Colon (tissue), 2 donors: ENCODE measurements around the gene FAM3D.
"Not testable (repeated sequence)": the region's sequence is repeated elsewhere in the genome, so short reads cannot be mapped to it uniquely, and the experiment has no call there.

Experiments used
- FAIRE-seq: peaks from 2 replicates; lab custom pipeline; 2012; peaks lifted over from hg19 to GRCh38; lab: Jason Lieb, UNC
- donor health status: control.
- donor health status: control.

Gene FAM3D

GRCh38 chr3:58683466-58683865 lies 16.9 kb upstream of the FAM3D start:
- FAIRE-seq, result no peak

- no peak for FAIRE-seq
Measured at GRCh38 chr3:58683001-58683458, 16.5 kb upstream of the FAM3D start.

DNA sequence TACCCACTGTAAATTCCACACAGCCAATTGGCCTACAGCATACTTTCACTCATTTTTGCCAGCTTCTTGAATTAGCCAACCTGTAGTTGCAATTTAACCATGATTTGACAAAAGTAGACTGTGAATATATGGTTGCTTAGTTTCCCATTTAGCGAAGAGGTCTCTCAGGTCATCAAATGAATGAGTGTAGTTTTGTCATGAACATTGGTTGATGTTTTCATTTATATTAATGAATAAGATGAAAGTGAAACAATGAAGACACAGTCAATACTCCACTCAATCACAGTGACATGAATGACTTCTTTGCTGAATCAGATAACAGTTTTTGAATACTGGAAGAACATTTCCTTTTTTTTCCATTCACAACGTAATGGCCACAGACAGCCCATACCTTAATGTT lies 15.3 kb upstream of the FAM3D start:
- FAIRE-seq, result no peak

DNA sequence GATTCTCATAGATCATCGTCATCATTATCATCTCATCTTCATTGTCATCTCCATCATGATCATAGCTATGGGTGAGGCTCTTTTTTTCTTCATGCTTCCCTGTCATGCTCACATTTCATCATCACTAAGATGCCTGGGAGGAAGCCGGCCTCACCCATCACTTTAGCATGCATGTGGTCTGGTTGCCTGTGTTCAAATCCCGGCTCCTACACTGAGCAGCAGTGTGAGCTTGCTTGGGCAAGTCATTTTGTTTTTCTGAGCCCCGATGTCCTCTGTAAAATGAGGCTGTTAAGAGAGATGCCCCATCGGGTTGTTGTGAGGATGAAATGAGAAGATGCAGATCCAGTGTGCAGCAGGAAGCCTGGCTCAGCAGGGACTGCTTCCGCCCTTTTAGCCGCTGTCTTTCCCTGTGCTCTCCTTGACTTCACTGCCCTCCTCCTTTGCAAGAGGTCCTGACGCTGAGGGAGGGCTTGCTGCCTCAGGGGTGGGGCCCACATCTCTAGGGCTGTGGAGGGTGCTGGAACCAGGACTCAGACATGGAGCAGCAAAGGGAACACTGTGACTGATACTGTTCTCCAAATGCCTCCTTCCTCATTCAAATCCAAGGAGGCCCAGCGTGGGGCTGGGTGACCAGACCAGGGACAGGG lies 14.4 kb upstream of the FAM3D start:
- FAIRE-seq, result no peak

DNA sequence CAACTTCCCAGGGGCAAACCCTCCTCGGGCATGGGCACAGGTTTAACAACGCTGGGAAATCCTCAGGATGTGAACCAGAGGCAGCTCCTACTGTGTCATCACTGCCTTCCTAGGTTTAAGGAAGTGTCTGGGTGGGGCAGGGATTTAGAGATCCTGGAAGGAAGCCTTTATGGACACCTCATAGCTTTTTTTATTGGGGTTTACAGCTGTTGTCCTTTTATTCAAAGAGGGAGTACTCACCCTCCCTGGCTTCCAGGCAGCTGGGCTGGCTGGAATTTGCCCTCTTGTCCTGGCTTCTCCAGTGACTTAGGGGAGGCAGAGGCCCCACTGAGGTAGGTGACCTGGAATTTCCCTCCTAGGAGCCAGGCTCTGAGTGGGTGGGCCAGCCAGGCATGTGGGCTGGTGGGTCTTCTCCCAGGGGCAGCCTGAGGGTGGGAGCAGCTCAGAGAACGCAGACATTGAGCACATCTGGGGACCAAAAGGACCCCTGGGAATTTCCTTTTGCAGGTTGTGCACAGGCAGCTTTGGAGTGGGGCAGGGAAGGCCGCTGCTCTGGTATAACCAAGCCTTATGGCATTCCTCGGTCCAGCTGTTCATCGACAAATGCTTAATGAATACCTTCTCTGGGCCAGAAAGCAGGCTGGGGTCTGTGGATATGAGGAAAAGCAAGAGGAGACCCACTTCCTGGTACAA lies 13.5 kb upstream of the FAM3D start:
- FAIRE-seq, result no peak

- no peak for FAIRE-seq
Measured at GRCh38 chr3:58679446-58679845, 12.9 kb upstream of the FAM3D start.

DNA sequence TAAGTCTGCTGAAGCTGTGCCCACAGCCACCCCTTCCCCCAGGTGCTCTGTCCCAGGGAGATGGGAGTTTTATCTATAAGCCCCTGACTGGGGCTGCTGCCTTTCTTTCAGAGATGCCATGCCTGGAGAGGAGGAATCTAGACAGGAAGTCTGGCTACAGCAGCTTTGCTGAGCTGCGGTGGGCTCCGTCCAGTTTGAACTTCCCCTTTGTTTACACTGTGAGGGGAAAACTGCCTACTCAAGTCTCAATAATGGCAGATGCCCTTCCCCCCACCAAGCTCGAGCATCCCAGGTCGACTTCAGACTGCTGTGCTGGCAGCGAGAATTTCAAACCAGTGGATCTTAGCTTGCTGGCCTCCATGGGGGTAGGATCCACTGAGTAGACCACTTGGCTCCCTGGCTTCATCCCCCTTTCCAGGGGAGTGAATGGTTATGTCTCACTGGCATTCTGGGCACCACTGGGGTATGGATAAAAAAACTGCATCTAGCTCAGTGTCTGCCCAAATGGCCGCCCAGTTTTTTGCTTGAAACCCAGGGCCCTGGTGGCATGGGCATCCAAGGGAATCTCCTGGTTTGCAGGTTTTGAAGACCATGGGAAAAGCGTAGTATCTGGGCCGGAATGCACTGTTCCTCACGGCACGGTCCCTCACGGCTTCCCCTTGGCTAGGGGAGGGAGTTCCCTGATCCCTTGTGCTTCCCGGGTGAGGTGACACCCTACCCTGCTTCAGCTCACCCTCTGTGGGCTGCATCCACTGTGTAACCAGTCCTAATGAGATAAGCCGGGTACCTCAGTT lies 11.8 kb upstream of the FAM3D start:
- FAIRE-seq, result not testable (repeated sequence)

- no peak for FAIRE-seq
Measured at GRCh38 chr3:58672880-58673279, 6.3 kb upstream of the FAM3D start.

DNA sequence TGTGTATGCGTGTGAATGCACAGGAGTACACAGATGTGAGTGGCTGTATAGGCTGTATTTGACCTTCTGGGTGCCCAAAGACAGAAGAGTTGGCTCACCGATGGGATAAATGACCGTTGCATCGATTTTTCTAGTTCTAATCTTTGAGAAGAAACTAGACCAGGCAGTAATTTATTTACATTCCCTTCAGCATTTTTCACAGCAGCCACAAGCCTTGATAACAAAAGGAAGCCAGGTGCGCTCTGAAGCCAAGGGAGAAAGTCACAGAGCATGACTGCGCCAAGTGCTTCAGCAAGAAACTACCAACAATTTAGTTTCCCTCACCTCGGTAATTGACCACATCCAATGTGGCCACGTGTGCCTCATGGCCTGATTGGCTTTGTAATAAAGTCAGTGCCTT lies 5.9 kb upstream of the FAM3D start:
- FAIRE-seq, result no peak

- no peak for FAIRE-seq
Measured at GRCh38 chr3:58670506-58671135, 4.0 kb upstream of the FAM3D start.

GRCh38 chr3:58668247-58668646 lies 1.7 kb upstream of the FAM3D start:
- FAIRE-seq, result no peak

DNA sequence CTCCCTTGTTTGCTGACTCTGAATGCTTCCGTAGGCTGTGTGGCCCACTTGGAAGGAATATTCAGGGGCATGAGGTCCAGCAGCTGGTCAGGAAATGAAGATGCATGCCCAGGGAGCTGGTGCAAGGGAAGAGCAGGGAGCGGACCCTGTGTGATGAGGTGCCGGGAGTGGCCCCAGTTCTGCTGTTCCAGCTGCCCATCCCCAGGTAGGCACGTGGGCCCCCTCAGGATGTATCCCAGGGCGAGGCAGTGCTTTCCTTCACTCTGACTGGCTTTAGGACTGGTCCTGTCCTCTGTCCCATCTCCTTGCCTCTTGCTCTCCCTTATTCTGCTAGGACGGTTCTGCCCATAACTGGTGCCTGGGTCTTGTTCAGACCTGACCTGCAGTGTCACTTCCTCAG lies 1.1 kb upstream of the FAM3D start:
- FAIRE-seq, result no peak

DNA sequence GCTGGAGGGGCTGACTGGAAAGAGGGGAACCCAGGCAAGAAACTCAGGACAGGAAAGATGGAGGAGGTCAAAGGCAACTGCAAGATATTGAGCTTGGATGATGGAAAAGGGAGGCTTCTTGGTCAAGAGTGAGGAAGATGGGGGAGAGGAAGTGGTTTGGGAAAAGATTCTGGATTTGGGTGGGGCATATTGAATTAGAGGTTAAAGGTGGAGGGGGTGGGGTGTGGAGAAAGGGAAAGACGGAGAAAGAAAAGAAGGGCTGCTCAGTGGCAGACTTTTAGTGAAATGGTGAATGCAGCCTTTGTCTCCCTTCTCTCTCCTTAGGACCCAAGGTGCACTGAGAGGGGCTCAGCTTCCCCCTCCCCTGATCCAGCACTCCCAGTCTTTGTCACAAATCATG lies 655 bp upstream of the FAM3D start:
- FAIRE-seq, result no peak

GRCh38 chr3:58665405-58665804 lies 1.2 kb downstream of the FAM3D start:
- no peak for FAIRE-seq

- FAIRE-seq, result no peak
Measured at GRCh38 chr3:58664611-58665010, 2.0 kb downstream of the FAM3D start.

DNA sequence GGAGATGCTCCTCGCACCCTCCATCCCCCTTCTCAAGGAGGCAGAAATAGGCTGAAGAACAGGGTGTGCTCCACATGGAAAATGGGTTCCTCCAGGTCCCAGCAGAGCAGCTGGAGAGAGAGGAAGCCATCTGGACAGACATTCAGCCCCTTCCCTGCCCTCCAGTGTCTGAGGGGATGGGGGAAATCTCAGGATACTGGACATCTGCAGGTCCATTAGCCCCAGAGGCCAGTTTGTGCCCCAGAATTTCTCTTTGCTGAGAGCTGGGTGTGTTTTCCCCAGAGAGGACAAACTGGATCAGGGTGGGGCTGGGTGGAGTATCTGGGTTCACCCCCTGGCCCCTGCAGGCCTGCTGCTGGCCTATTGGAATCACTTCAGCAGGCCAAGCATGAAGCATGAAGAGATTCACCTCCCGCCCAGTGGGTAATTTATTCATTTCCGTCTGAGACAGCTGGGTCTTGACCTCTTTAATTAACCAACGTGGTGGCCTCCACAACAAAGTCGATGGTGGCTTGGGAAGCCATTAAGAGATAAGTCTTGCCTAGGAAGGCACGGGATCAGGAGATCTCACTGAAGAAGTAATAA lies 4.6 kb downstream of the FAM3D start:
- no peak for FAIRE-seq

DNA sequence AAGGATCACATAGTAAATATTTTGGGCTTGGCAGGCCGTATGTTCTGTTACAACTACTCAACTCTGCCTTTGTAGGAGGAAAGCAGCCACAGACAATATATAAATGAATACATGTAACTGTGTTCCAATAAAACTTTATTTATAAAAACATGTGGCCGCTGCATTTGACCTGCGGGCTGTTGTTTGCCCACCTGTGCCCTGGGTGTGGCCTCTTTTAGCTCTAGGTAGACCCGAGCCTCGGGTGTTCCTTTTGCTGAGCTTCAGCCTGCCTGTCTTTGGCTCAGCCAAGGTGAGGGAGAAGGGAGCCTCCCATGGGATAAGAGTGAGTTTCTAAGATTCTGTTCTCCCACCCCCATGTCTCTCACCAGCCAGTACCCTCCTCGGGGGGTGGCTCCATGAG lies 5.6 kb downstream of the FAM3D start:
- no peak for FAIRE-seq

DNA sequence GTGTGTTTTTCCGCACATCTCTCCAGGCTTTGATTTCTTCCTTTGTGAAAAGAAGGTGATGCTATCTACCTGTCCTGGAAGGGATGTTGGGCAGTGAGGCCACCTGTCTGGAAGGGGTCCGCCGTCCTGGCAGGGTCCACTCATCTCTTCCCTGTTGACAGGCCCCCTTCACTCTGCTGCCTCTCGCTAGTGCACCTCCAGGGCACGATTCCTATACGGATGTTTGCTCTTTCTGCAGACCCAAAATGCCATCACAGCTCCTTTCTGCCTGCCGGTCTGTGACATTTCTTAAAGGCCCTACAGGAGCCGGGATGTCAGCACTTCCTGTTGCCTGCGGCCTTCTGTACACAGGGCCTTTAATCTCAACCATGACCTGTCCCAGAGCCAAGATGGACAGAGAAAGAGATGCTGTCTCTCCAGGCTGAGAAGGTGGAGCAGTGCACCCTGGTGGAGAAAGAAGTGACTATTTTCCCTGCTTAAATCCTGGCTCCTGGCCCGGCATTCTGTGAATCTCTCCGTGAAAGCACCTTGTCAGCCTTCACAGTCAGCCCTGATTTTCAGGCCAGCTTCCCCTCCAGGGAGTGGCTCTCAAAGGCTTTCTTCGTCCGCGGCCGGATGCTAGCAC lies 7.4 kb downstream of the FAM3D start:
- FAIRE-seq, result no peak

DNA sequence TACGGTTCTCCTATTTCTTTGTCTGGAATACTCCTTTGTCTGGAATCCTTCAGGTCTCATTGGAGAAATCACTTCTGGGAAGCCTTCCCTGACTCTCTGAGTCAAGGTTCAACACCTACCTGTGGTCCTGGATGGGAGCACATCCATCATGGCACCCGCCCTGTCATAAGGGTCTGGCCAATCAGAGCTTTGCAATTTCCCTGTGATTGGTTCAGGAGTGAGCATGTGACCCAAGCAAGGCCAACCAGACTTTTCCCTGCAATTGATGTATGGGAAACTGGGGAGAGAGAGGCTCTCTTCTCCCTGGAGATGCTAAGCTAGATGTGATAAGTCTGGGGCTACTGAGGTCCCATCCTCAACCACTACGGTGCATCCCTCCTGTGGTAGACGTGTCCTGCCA lies 8.1 kb downstream of the FAM3D start:
- FAIRE-seq, result no peak

DNA sequence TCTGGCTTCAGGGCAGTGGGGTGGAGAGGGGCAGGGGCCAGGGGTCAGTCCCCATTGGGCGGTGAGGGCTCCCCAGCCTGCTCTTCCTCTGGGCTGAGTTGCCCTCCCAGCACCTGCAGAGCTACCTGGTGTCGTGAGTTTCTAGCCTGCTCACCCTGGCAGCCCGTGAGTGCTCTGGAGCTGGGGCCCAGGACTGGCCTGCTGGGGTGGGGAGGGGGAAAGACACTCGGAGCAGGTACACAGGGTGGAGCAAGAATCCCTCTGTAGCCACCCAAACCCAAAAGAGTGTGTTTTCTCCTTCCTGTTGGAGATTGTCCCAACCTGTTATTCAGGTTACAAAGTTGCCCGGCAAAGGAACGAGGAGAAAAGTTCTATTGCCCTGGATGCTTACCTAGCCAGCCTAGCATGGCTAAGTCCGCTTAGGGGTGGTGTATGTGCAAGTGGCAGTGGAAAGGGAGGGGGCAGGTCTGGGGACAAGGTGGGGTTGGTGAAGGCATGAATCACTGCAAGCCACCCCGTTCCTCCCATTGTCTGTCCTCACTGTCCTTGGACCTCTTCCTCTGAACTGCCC lies 8.9 kb downstream of the FAM3D start:
- no peak for FAIRE-seq

DNA sequence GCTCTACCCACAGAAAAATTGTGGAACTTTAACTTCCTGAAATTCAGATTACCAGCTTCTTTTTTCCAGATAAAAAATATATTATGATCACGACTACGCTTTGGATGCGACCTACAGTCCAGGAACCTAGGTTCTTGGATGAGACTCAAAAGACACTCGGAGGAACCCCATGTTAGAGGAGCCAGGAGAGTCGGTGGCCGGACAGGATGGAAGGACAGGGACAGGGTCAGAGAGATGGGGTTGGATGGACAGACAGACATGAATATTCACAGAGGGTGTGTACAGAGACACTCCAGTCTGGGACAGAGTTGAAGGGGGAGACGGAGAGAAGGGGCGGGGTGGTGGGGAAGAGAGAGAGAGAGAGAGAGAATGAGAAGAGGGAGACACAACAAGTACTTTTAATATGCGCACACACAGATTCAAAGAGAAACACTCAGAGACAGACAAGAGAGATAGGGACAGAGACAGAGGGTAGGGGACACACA lies 9.5 kb downstream of the FAM3D start:
- no peak for FAIRE-seq
